Adrenal gland (tissue), 12 donors: Measurements from ENCODE around the gene XPR1. TPM values are rescaled to one million over a fixed set of nuclear protein-coding genes. Genes with fewer than 3 reads are reported as not detected.

ENCODE experiments used
- DNase-seq, 7 donors: peaks; one replicate each; pipeline ENCODE4 v3.0.0-alpha.2; 2019 to 2020
- H3K27ac ChIP-seq, 5 donors: fragments of 200-600 bp; sonication (generic) in 4 of 5; 1 replicate in 3 of 5; 2 replicates in 2 of 5; pipeline versions ENCODE4 v1.5.1 to v1.8.0; 2016 to 2020; ENCODE audit warnings: mild to moderate bottlenecking in 1 of 5
- H3K27me3 ChIP-seq: fragments of 200-600 bp; 2 replicates; pipeline ENCODE4 v1.8.0; 2021
- H3K36me3 ChIP-seq, 2 donors: fragments of 200-600 bp; replicated peaks in 1 of 2; 1 replicate in 1 of 2; 2 replicates in 1 of 2; pipeline versions ENCODE4 v1.5.1 to v1.8.0; 2018 to 2022
- H3K4me1 ChIP-seq, 2 donors: fragments of 200-600 bp; replicated peaks in 1 of 2; 1 replicate in 1 of 2; 2 replicates in 1 of 2; pipeline versions ENCODE4 v1.5.1 to v1.8.0; 2018 to 2021
- H3K4me3 ChIP-seq, 4 donors: fragments of 200-600 bp; sonication (generic) in 3 of 4; one replicate each; pipeline ENCODE4 v1.5.1; 2016 to 2018
- H3K9me3 ChIP-seq, 3 donors: fragments of 200-600 bp; sonication (generic) in 1 of 3; replicated peaks in 1 of 3; 1 replicate in 2 of 3; 2 replicates in 1 of 3; pipeline versions ENCODE4 v1.5.1 to v1.8.0; 2016 to 2021
- CTCF ChIP-seq, 6 experiments: fragments of 450-650 bp in 4 of 6; fragments of 200-600 bp in 2 of 6; sonication (generic) in 1 of 6; IDR thresholded peaks; 1 replicate in 5 of 6; 2 replicates in 1 of 6; pipeline versions ENCODE4 v1.5.1 to v1.8.0; 2016 to 2021; ENCODE audit warnings: antibody characterized with exemption in 6 of 6, mild to moderate bottlenecking in 2 of 6, moderate library complexity in 1 of 6
- POLR2A ChIP-seq, 2 donors: fragments of 450-650 bp; IDR thresholded peaks; one replicate each; pipeline ENCODE4 v1.6.1; 2017; ENCODE audit warnings: antibody characterized with exemption in 2 of 2, mild to moderate bottlenecking in 2 of 2, moderate library complexity in 1 of 2
- WGBS, 4 donors: extraction: QIAGEN DNeasy Blood & Tissue Kit in 2 of 4; methylation state at CpG; one replicate each; pipeline versions ENCODE4 v1.1.5 to v1.1.7; 2013 to 2017; 5-methylcytosine and 5-hydroxymethylcytosine counted together
- intact Hi-C, 2 donors: fragments of 100-400 bp; cut with DNase I; formaldehyde crosslinking; loops; one replicate each; pipeline versions ENCODE4 v1.14.1 to v1.15.0; 2022 to 2023
- polyA plus RNA-seq, 3 donors: library from polyadenylated mRNA; stranded (reverse); fragments of 200-250 nt in 2 of 3; fragments of 350-450 nt in 1 of 3; fragmentation: Illumina TruSeq in 1 of 3; extraction: RNeasy Lipid Tissue Mini Kit (QIAGEN cat#74804) in 1 of 3; gene quantifications; one replicate each; pipeline ENCODE4 v1.2.3, GENCODE V29; 2013 to 2014
- total RNA-seq, 9 donors: library from RNA; depleted of rRNA in 4 of 9; stranded (reverse); fragments of >200 nt in 4 of 9; fragments of 120-200 nt in 1 of 9; fragmentation: NEBNext Ultra II Directional in 1 of 9; extraction: Animal tissue kit (Norgen Biotek cat#: 25700) in 1 of 9; gene quantifications; one replicate each; pipeline versions ENCODE4 v1.1.0 to v1.2.4, GENCODE V29; 2013 to 2023
- donor health status: healthy with polysubstance abuse.
- donor health status: Bipolar disorder and iron deficiency.
- donor health status: DM: yes; HTN: yes; CAD: no.
- donor health status: DM: no; HTN: no; CAD: no.
- donor health status: DM: no; HTN: no; CAD: no.
- donor health status: DM: yes; HTN: yes; CAD: no.

Gene XPR1
- total and polyA plus RNA-seq, 12 donors = 4.8 to 53.0 (median 24.1) TPM

DNA sequence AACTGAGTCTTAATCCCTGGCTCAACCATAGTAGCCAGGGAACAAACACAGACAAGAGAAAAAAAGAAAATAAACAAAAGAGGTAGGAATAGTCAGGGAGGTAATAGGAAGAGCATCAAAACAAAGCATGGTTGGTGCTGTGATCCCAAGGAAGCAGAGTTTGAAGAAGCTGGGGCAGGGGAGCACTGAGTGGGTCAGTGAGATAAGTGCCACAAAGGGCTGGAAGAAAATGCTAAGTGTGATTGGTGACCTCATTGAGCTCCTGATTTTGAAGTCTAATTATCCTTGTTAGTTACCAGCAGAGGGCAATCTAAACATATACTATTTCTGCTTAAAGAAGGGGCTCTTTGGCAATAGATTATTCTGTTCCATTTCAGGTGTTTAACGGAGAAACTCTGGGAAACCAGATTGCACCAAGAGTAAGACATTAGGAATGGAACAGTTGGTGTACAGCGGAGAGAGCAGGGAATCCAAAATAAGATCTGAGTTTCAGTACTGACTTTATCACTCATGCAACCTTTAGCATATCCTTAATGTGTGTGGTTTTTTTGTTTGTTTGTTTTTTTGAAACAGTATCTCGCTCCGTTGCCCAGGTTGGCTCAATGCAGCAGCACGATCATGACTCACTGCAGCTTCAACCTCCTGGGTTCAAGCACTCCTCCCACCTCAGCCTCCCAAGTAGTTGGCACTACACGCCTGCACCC is 250.1 kb downstream of the XPR1 start:
- Histone ChIP-seq H3K27me3 (no peaks in the 10 kb centered on the region), H3K36me3 (peaks cover 0 to 6% of the 10 kb centered on the region in 2 donors), H3K27ac (no peak overlapping the region), H3K4me3 (no peak overlapping the region), H3K9me3 (no peaks in the 10 kb centered on the region), H3K4me1 (no peaks in the 10 kb centered on the region)
- intact Hi-C loops = loop anchor here in 1 of 2 donors (5.0 kb wide), 1 partner anchor 260 kb away; no protein-coding TSS in a partner anchor
- DNase-seq = no peak
- whole genome bisulfite sequencing, 4 donors = 59 to 75% (median 71%) methylated on average over 6 of the region's 6 CpGs
- TF ChIP-seq POLR2A (IDR thresholded peaks at IDR 0.05) (no peak), CTCF (IDR thresholded peaks at IDR 0.05) (peak; percentile 25 to 68 (median 48))

GRCh38 chr1:180884588-180885300 is 252.9 kb downstream of the XPR1 start:
- TF ChIP-seq POLR2A (IDR thresholded peaks at IDR 0.05) (no peak), CTCF (IDR thresholded peaks at IDR 0.05) (no peak)
- no peak overlapping the region for H3K27ac ChIP-seq
- WGBS, 4 donors = 93 to 96% (median 95%) methylated on average over 3 of the region's 3 CpGs
- no peak overlapping the region for H3K4me3 ChIP-seq
- DNase-seq = no peak
- H3K36me3 ChIP-seq = peaks cover 0 to 6% of the 10 kb centered on the region in 2 donors
- intact Hi-C loops = loop anchor here in 1 of 2 donors (5.0 kb wide), 1 partner anchor 258 kb away; no protein-coding TSS in a partner anchor
- H3K27me3 ChIP-seq = no peaks in the 10 kb centered on the region
- no peaks in the 10 kb centered on the region for H3K4me1 ChIP-seq
- no peaks in the 10 kb centered on the region for H3K9me3 ChIP-seq

- no peaks in the 10 kb centered on the region for H3K27me3 ChIP-seq
- TF ChIP-seq POLR2A (IDR thresholded peaks at IDR 0.05) (no peak), CTCF (IDR thresholded peaks at IDR 0.05) (no peak)
- H3K36me3 ChIP-seq = peaks cover 0 to 6% of the 10 kb centered on the region in 2 donors
- H3K27ac ChIP-seq = no peak overlapping the region
- no peaks in the 10 kb centered on the region for H3K9me3 ChIP-seq
- WGBS, 4 donors = 89 to 98% (median 94%) methylated on average over 2 of the region's 2 CpGs
- no peak for DNase-seq
- no peak overlapping the region for H3K4me3 ChIP-seq
- H3K4me1 ChIP-seq = no peaks in the 10 kb centered on the region
- intact Hi-C loops = no loop called here
These were observed 254.5 kb downstream of the XPR1 start for GRCh38 chr1:180886338-180886737.

GRCh38 chr1:180887841-180888240 is 256.0 kb downstream of the XPR1 start:
- 95 to 98% (median 97%) methylated on average over 7 of the region's 7 CpGs for WGBS, 4 donors
- no peak overlapping the region for H3K4me3 ChIP-seq
- no peaks in the 10 kb centered on the region for H3K27me3 ChIP-seq
- no peak for DNase-seq
- H3K27ac ChIP-seq = no peak overlapping the region
- peaks cover 0 to 6% of the 10 kb centered on the region in 2 donors for H3K36me3 ChIP-seq
- H3K4me1 ChIP-seq = no peaks in the 10 kb centered on the region
- H3K9me3 ChIP-seq = no peaks in the 10 kb centered on the region
- TF ChIP-seq POLR2A (IDR thresholded peaks at IDR 0.05) (no peak), CTCF (IDR thresholded peaks at IDR 0.05) (no peak)
- intact Hi-C loops = no loop called here
